Measurements from ENCODE around the gene EVA1C. TPM values are rescaled to one million over a fixed set of nuclear protein-coding genes. Genes with fewer than 3 reads are reported as not detected.
A peak's percentile ranks its signal among the peaks of the same experiment; 100 is the strongest.

EVA1C gene
- total and polyA plus RNA-seq, 2 donors from 2014 or later = 13.8 to 63.4 TPM

GRCh38 chr21:32477424-32477745 is 64.9 kb downstream of the EVA1C start:
- FAIRE-seq (no peak), DNase-seq (peak in 1 of 5 donors; percentile 28)
- no peaks in the 10 kb centered on the region for H3K36me3 ChIP-seq (ENCODE audit: control insufficient read depth in 2 of 3, insufficient read depth in 3 of 3, low read length in 3 of 3)
- no peaks in the 10 kb centered on the region for H3K9me3 ChIP-seq (ENCODE audit: control insufficient read depth in 2 of 3, insufficient read depth in 1 of 3, low read length in 3 of 3)
- intact Hi-C loops (cut with DNase I) = no loop called here
- no peaks in the 10 kb centered on the region for H3K27me3 ChIP-seq (ENCODE audit: control insufficient read depth, insufficient read depth, low read length)
- TF ChIP-seq, protein P1, sequence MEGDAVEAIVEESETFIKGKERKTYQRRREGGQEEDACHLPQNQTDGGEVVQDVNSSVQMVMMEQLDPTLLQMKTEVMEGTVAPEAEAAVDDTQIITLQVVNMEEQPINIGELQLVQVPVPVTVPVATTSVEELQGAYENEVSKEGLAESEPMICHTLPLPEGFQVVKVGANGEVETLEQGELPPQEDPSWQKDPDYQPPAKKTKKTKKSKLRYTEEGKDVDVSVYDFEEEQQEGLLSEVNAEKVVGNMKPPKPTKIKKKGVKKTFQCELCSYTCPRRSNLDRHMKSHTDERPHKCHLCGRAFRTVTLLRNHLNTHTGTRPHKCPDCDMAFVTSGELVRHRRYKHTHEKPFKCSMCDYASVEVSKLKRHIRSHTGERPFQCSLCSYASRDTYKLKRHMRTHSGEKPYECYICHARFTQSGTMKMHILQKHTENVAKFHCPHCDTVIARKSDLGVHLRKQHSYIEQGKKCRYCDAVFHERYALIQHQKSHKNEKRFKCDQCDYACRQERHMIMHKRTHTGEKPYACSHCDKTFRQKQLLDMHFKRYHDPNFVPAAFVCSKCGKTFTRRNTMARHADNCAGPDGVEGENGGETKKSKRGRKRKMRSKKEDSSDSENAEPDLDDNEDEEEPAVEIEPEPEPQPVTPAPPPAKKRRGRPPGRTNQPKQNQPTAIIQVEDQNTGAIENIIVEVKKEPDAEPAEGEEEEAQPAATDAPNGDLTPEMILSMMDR (IDR thresholded peaks at IDR 0.05; ENCODE audit: borderline replicate concordance, extremely low read depth, insufficient read depth) = no peak
- H3K4me1 ChIP-seq (ENCODE audit: control insufficient read depth in 2 of 3, insufficient read depth in 2 of 3, low read depth in 1 of 3, low read length in 3 of 3) = no peaks in the 10 kb centered on the region
- H3K4me3 ChIP-seq (ENCODE audit: low read length in 3 of 3) = no peak overlapping the region
- H3K27ac ChIP-seq (ENCODE audit: low read depth in 2 of 2, low read length in 2 of 2) = no peak overlapping the region
- no peak overlapping the region for H3K9ac ChIP-seq (ENCODE audit: low read length in 3 of 3)

DNA sequence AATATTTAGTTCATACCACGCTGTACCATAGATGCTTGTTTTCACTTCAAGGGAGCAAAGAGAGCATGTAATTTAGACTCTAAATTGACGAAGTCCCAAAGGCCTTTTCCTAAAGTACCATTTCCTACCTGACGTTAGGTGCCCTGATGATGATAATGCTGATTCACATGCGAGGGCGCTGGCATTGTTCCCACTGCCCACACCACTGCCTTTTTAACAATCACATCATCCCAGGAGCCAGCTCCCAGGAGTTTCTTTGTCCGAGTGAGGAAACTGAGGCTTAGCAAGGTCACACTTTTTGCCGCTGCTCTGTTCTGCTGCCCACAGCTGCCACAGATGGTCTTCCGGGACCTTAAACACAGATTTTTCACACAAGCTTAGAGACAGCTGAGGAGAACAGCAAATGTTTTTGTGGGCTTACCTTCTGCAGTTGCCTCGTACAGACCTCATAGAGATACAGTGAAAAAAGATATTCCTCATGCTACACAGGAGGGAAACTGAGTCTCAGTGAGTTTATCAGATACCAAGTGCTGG is 69.4 kb downstream of the EVA1C start:
- H3K36me3 ChIP-seq (ENCODE audit: control insufficient read depth in 2 of 3, insufficient read depth in 3 of 3, low read length in 3 of 3) = no peaks in the 10 kb centered on the region
- no peaks in the 10 kb centered on the region for H3K9me3 ChIP-seq (ENCODE audit: control insufficient read depth in 2 of 3, insufficient read depth in 1 of 3, low read length in 3 of 3)
- H3K27me3 ChIP-seq (ENCODE audit: control insufficient read depth, insufficient read depth, low read length) = no peaks in the 10 kb centered on the region
- TF ChIP-seq, protein P1 (IDR thresholded peaks at IDR 0.05; ENCODE audit: borderline replicate concordance, extremely low read depth, insufficient read depth) = no peak
- no peak for FAIRE-seq
- no peaks in the 10 kb centered on the region for H3K4me1 ChIP-seq (ENCODE audit: control insufficient read depth in 2 of 3, insufficient read depth in 2 of 3, low read depth in 1 of 3, low read length in 3 of 3)
- DNase-seq = peak in 1 of 5 donors; percentile 16
- H3K9ac ChIP-seq (ENCODE audit: low read length in 3 of 3) = no peak overlapping the region
- H3K4me3 ChIP-seq (ENCODE audit: low read length in 3 of 3) = no peak overlapping the region
- intact Hi-C loops (cut with DNase I) = no loop called here
- no peak overlapping the region for H3K27ac ChIP-seq (ENCODE audit: low read depth in 2 of 2, low read length in 2 of 2)

DNA sequence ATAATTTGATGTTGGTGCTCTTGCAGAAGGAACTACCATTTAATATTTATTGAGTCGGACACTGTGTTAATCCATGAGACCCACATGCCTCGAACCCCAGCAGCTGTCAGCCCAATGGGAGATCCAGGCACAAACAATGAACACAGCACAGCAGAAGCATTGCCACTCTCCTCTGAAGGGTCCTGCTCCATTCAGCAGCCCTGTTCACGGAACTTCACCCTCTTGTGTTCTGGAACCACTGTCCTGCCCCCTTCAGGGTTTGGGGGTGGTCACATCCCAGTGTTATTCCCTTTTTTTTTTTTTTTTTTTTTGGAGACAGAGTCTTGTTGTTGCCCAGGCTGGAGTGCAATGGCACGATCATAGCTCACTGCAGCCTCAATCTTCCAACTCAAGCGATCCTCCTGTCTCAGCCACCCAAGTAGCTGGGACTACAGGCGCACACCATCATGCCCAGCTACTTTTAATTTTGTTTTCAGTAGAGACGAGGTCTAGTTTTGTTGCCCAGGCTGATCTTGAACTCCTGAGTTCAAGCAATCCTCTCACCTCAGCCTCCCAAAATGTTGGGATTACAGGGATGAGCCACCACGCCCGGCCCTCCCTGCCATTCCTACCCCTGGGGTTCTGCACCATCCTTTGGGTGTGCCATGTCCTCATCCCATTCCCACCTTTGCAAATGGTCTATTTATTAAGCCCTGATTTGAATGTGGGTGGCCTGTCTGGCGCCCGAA is 70.2 kb downstream of the EVA1C start:
- Histone ChIP-seq H3K4me1 (ENCODE audit: control insufficient read depth in 2 of 3, insufficient read depth in 2 of 3, low read depth in 1 of 3, low read length in 3 of 3) (no peaks in the 10 kb centered on the region), H3K4me3 (ENCODE audit: low read length in 3 of 3) (no peak overlapping the region), H3K36me3 (ENCODE audit: control insufficient read depth in 2 of 3, insufficient read depth in 3 of 3, low read length in 3 of 3) (no peaks in the 10 kb centered on the region), H3K27ac (ENCODE audit: low read depth in 2 of 2, low read length in 2 of 2) (no peak overlapping the region), H3K9ac (ENCODE audit: low read length in 3 of 3) (no peak overlapping the region), H3K27me3 (ENCODE audit: control insufficient read depth, insufficient read depth, low read length) (no peaks in the 10 kb centered on the region), H3K9me3 (ENCODE audit: control insufficient read depth in 2 of 3, insufficient read depth in 1 of 3, low read length in 3 of 3) (no peaks in the 10 kb centered on the region)
- FAIRE-seq = no peak
- intact Hi-C loops (cut with DNase I) = no loop called here
- TF ChIP-seq, protein P1 (IDR thresholded peaks at IDR 0.05; ENCODE audit: borderline replicate concordance, extremely low read depth, insufficient read depth) = no peak
- peak in 1 of 5 donors; percentile 21 for DNase-seq

DNA sequence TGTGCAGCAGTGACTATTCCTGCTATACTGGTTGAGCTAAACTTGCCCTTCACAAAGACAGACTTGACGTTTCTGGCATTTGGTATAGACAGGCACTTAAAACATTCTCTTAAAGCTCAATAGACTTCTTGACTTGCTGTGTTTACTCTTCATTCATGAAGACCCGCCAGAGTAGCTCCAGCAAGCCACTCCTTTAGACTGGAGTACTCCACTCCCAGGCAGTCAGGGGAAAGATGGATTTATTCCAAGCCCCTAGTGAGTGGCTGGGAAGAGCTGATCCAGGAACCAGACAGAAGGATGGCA is 70.7 kb downstream of the EVA1C start:
- Histone ChIP-seq H3K9ac (ENCODE audit: low read length in 3 of 3) (no peak overlapping the region), H3K27ac (ENCODE audit: low read depth in 2 of 2, low read length in 2 of 2) (no peak overlapping the region), H3K27me3 (ENCODE audit: control insufficient read depth, insufficient read depth, low read length) (no peaks in the 10 kb centered on the region), H3K36me3 (ENCODE audit: control insufficient read depth in 2 of 3, insufficient read depth in 3 of 3, low read length in 3 of 3) (no peaks in the 10 kb centered on the region), H3K4me3 (ENCODE audit: low read length in 3 of 3) (no peak overlapping the region), H3K9me3 (ENCODE audit: control insufficient read depth in 2 of 3, insufficient read depth in 1 of 3, low read length in 3 of 3) (no peaks in the 10 kb centered on the region), H3K4me1 (ENCODE audit: control insufficient read depth in 2 of 3, insufficient read depth in 2 of 3, low read depth in 1 of 3, low read length in 3 of 3) (no peaks in the 10 kb centered on the region)
- TF ChIP-seq, protein P1 (IDR thresholded peaks at IDR 0.05; ENCODE audit: borderline replicate concordance, extremely low read depth, insufficient read depth) = no peak
- intact Hi-C loops (cut with DNase I) = no loop called here
- DNase-seq (no peak), FAIRE-seq (no peak)
